ENCODE data around the gene ZNF497. TPM values are rescaled to one million over a fixed set of nuclear protein-coding genes. Genes with fewer than 3 reads are reported as not detected.

Gene ZNF497
- total and polyA plus RNA-seq, 9 of the 15 experiments (the other 6 are each of a cell fraction or from before 2014, with no cell fraction given): 0.06 to 0.98 (median 0.44) TPM; not detected in 1

GRCh38 chr19:58386576-58387337 is 24.2 kb upstream of the ZNF497 start, which contains the start of gene RPS5 (continued):
- peak; percentile 59; the same call in 1 of the 2 replicates for TF ChIP-seq CEBPG (CRISPR knock-in tag; IDR thresholded peaks at IDR 0.05)
- peak; percentile 32 to 56; a peak in 2 of 4 replicates for TF ChIP-seq CEBPG (tag; conservative IDR thresholded peaks at IDR 0.05 in 1 of 2, IDR thresholded peaks at IDR 0.05 in 1 of 2)
- TF ChIP-seq, protein P1, sequence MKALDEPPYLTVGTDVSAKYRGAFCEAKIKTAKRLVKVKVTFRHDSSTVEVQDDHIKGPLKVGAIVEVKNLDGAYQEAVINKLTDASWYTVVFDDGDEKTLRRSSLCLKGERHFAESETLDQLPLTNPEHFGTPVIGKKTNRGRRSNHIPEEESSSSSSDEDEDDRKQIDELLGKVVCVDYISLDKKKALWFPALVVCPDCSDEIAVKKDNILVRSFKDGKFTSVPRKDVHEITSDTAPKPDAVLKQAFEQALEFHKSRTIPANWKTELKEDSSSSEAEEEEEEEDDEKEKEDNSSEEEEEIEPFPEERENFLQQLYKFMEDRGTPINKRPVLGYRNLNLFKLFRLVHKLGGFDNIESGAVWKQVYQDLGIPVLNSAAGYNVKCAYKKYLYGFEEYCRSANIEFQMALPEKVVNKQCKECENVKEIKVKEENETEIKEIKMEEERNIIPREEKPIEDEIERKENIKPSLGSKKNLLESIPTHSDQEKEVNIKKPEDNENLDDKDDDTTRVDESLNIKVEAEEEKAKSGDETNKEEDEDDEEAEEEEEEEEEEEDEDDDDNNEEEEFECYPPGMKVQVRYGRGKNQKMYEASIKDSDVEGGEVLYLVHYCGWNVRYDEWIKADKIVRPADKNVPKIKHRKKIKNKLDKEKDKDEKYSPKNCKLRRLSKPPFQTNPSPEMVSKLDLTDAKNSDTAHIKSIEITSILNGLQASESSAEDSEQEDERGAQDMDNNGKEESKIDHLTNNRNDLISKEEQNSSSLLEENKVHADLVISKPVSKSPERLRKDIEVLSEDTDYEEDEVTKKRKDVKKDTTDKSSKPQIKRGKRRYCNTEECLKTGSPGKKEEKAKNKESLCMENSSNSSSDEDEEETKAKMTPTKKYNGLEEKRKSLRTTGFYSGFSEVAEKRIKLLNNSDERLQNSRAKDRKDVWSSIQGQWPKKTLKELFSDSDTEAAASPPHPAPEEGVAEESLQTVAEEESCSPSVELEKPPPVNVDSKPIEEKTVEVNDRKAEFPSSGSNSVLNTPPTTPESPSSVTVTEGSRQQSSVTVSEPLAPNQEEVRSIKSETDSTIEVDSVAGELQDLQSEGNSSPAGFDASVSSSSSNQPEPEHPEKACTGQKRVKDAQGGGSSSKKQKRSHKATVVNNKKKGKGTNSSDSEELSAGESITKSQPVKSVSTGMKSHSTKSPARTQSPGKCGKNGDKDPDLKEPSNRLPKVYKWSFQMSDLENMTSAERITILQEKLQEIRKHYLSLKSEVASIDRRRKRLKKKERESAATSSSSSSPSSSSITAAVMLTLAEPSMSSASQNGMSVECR (CRISPR knock-in tag; IDR thresholded peaks at IDR 0.05): peak; percentile 47; the same call in 1 of the 2 replicates
- peak; percentile 93 for TF ChIP-seq MBD2 (IDR thresholded peaks at IDR 0.05; ENCODE audit: borderline replicate concordance, low read depth)
- peak; percentile 73 for TF ChIP-seq ATF7 (IDR thresholded peaks at IDR 0.05)
- no peak for TF ChIP-seq ZNF239 (CRISPR knock-in tag; IDR thresholded peaks at IDR 0.05)
- TF ChIP-seq DACH1 (IDR thresholded peaks at IDR 0.05; ENCODE audit: partially characterized antibody): no peak
- TF ChIP-seq PHB2 (IDR thresholded peaks at IDR 0.05; ENCODE audit: low read depth): no peak
- peak; percentile 95 for TF ChIP-seq L3MBTL2 (IDR thresholded peaks at IDR 0.05)
- peak; percentile 46 for TF ChIP-seq DPF2 (IDR thresholded peaks at IDR 0.05)
- no peak for TF ChIP-seq TFAM (CRISPR knock-in tag; conservative IDR thresholded peaks at IDR 0.05)
- peak; percentile 85; the same call in 1 of the 2 replicates for TF ChIP-seq ERF (CRISPR knock-in tag; IDR thresholded peaks at IDR 0.05)
- TF ChIP-seq, protein P2, sequence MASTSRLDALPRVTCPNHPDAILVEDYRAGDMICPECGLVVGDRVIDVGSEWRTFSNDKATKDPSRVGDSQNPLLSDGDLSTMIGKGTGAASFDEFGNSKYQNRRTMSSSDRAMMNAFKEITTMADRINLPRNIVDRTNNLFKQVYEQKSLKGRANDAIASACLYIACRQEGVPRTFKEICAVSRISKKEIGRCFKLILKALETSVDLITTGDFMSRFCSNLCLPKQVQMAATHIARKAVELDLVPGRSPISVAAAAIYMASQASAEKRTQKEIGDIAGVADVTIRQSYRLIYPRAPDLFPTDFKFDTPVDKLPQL (IDR thresholded peaks at IDR 0.05; ENCODE audit: extremely low read depth, insufficient read length): peak; percentile 75
- TF ChIP-seq XRCC4 (IDR thresholded peaks at IDR 0.05; ENCODE audit: extremely low read depth, insufficient read depth, insufficient read length): no peak
- TF ChIP-seq RFX5 (IDR thresholded peaks at IDR 0.05; ENCODE audit: low read depth, low read length): 0 out of 2 replicates have a peak, but pooled peaks have one; percentile 45
- peak in 1 of 2 experiments; percentile 77; a peak in 1 of 4 replicates for TF ChIP-seq SRF (CRISPR knock-in tag; IDR thresholded peaks at IDR 0.05)
- no peak for TF ChIP-seq XRCC5 (IDR thresholded peaks at IDR 0.05; ENCODE audit: low read depth, low read length)
- peak; percentile 53 for TF ChIP-seq AFF4 (CRISPR knock-in tag; IDR thresholded peaks at IDR 0.05)
- TF ChIP-seq TAF7 (tag; IDR thresholded peaks at IDR 0.05): peak; percentile 96
- TF ChIP-seq FOS (IDR thresholded peaks at IDR 0.05; ENCODE audit: extremely low read depth, insufficient read length): no peak

All from K562 (cell line).